Esophagus muscularis mucosa (tissue), 4 donors: ENCODE measurements around the gene WBP2.

Source experiments
- CTCF ChIP-seq, 3 experiments: fragments of 200-600 bp in 2 of 3; fragments of 450-650 bp in 1 of 3; sonication (generic) in 2 of 3; IDR thresholded peaks; one replicate each; pipeline ENCODE4 v1.5.1; 2017 to 2019; ENCODE audit warnings: antibody characterized with exemption in 3 of 3, mild to moderate bottlenecking in 2 of 3, moderate library complexity in 1 of 3
- EP300 ChIP-seq: sonication (generic); formaldehyde crosslinking; IDR thresholded peaks from one replicate; pipeline ENCODE4 v1.6.1; 2017; ENCODE audit warnings: antibody characterized with exemption
- POLR2A ChIP-seq: fragments of 450-650 bp; IDR thresholded peaks from one replicate; pipeline ENCODE4 v1.6.1; 2017; ENCODE audit warnings: antibody characterized with exemption, moderate library complexity, mild to moderate bottlenecking, low read depth
- POLR2AphosphoS5 ChIP-seq, 2 donors: sonication (generic); formaldehyde crosslinking; IDR thresholded peaks; one replicate each; pipeline ENCODE4 v1.6.1; 2017; ENCODE audit warnings: antibody characterized with exemption in 2 of 2

GRCh38 chr17:75817571-75817970 lies 37.6 kb downstream of the WBP2 start:
- no peak for TF ChIP-seq CTCF (IDR thresholded peaks at IDR 0.05)
- TF ChIP-seq EP300, result no peak
- TF ChIP-seq POLR2A, result no peak
- no peak for TF ChIP-seq POLR2AphosphoS5 (IDR thresholded peaks at IDR 0.05)
